HepG2 (cell line): ENCODE results near the gene WDR13. TPM values are rescaled to one million over a fixed set of nuclear protein-coding genes. Genes with fewer than 3 reads are reported as not detected.

Experiments used
- AFF4 ChIP-seq: sonication (generic); formaldehyde crosslinking; IDR thresholded peaks from 2 replicates; pipeline ENCODE4 v1.4.0; 2020; ENCODE audit warnings: missing genetic modification reagents
- AHR ChIP-seq: IDR thresholded peaks from 2 replicates; pipeline ENCODE4 v1.6.1; 2018; ENCODE audit warnings: missing genetic modification reagents, missing compliant biosample characterization
- ARID3A ChIP-seq: IDR thresholded peaks from 2 replicates; pipeline ENCODE4 v1.6.1; 2012; ENCODE audit warnings: low read depth, low read length, improper control_type of control experiment
- ATF2 ChIP-seq: sonication (generic); formaldehyde crosslinking; IDR thresholded peaks from 2 replicates; pipeline ENCODE4 v1.4.0; 2020; ENCODE audit warnings: missing genetic modification reagents
- BHLHE40 ChIP-seq: IDR thresholded peaks from 2 replicates; pipeline ENCODE4 v1.6.1; 2011; ENCODE audit warnings: low read length, improper control_type of control experiment
- CREB1 ChIP-seq, 2 experiments: fragments of 450-650 bp in 1 of 2; IDR thresholded peaks; 2 replicates each; pipeline ENCODE4 v1.6.1; 2016 to 2017; ENCODE audit warnings: control low read depth in 1 of 2, mild to moderate bottlenecking in 1 of 2, missing compliant biosample characterization in 1 of 2, missing genetic modification characterization in 1 of 2
- HNRNPL ChIP-seq: fragments of 200-400 bp; formaldehyde crosslinking; IDR thresholded peaks from 2 replicates; pipeline ENCODE4 v1.6.1; 2017; ENCODE audit warnings: mild to moderate bottlenecking, low read depth, low read length
- MYC ChIP-seq: sonication (generic); formaldehyde crosslinking; IDR thresholded peaks from 2 replicates; pipeline ENCODE4 v1.9.0; 2021; ENCODE audit warnings: missing genetic modification reagents, borderline replicate concordance
- PCBP2 ChIP-seq: fragments of 200-400 bp; formaldehyde crosslinking; optimal IDR thresholded peaks from 2 replicates; pipeline ENCODE3; 2018; ENCODE audit warnings: low read length, low read depth; ENCODE audit not compliant: poor library complexity, severe bottlenecking
- SOX6 ChIP-seq, 2 experiments: fragments of 450-650 bp in 1 of 2; sonication (generic) in 1 of 2; formaldehyde crosslinking in 1 of 2; IDR thresholded peaks; 2 replicates each; pipeline versions ENCODE4 v1.4.0 to v1.6.1; 2017 to 2020; ENCODE audit warnings: antibody characterized with exemption in 1 of 2, mild to moderate bottlenecking in 1 of 2, missing genetic modification reagents in 1 of 2
- TBX2 ChIP-seq: sonication (generic); formaldehyde crosslinking; IDR thresholded peaks from 2 replicates; pipeline ENCODE4 v1.5.0; 2020; ENCODE audit warnings: missing genetic modification reagents, mild to moderate bottlenecking, borderline replicate concordance
- THAP7 ChIP-seq: sonication (generic); formaldehyde crosslinking; IDR thresholded peaks from 2 replicates; pipeline ENCODE4 v1.8.1; 2023; ENCODE audit warnings: mild to moderate bottlenecking, missing genetic modification reagents
- TMF1 ChIP-seq: sonication (generic); formaldehyde crosslinking; IDR thresholded peaks from 2 replicates; pipeline ENCODE4 v1.8.1; 2022; ENCODE audit warnings: low read depth, missing genetic modification reagents
- TOPORS ChIP-seq: sonication (generic); formaldehyde crosslinking; IDR thresholded peaks from 2 replicates; pipeline ENCODE4 v1.8.0; 2023; ENCODE audit warnings: mild to moderate bottlenecking, missing genetic modification reagents
- ZNF605 ChIP-seq: sonication (generic); formaldehyde crosslinking; IDR thresholded peaks from 2 replicates; pipeline ENCODE4 v1.8.0; 2022; ENCODE audit warnings: mild to moderate bottlenecking, missing genetic modification reagents
- ZNF704 ChIP-seq: sonication (generic); formaldehyde crosslinking; IDR thresholded peaks from 2 replicates; pipeline ENCODE4 v1.8.1; 2023; ENCODE audit warnings: mild to moderate bottlenecking, inconsistent platforms, moderate library complexity, missing genetic modification reagents, borderline replicate concordance
- ZNF709 ChIP-seq: sonication (generic); formaldehyde crosslinking; IDR thresholded peaks from 2 replicates; pipeline ENCODE4 v1.5.0; 2020; ENCODE audit warnings: mild to moderate bottlenecking, missing genetic modification reagents
- ZNF713 ChIP-seq: sonication (generic); formaldehyde crosslinking; IDR thresholded peaks from 2 replicates; pipeline ENCODE4 v1.4.0; 2020; ENCODE audit warnings: mild to moderate bottlenecking, missing genetic modification reagents
- ZNF790 ChIP-seq: sonication (generic); formaldehyde crosslinking; IDR thresholded peaks from 2 replicates; pipeline ENCODE4 v1.8.0; 2022; ENCODE audit warnings: missing genetic modification reagents, mild to moderate bottlenecking, borderline replicate concordance
- polyA plus RNA-seq, 8 experiments: library from polyadenylated mRNA; depleted of rRNA in 3 of 8; stranded (reverse) in 7 of 8; unstranded in 1 of 8; fragments of >200 nt; fragmentation: Illumina TruSeq in 4 of 8; extraction: Trizol in 4 of 8; gene quantifications; 2 replicates each; pipeline versions ENCODE4 v1.2.1 to v1.2.3, GENCODE V29; 2011 to 2016; ENCODE audit warnings: low read depth in 4 of 8, missing spikeins in 1 of 8, mixed read lengths in 1 of 8; ENCODE audit not compliant: insufficient read depth in 1 of 8
- total RNA-seq, 5 experiments: library from RNA; depleted of rRNA; stranded (reverse); fragments of >200 nt; fragmentation: Illumina TruSeq; extraction: Trizol; gene quantifications; 2 replicates each; pipeline ENCODE4 v1.2.3, GENCODE V29; 2016; ENCODE audit warnings: low read depth in 1 of 5

Gene WDR13
- total and polyA plus RNA-seq, 2 of the 13 experiments (the other 11 are each of a cell fraction or from before 2014, with no cell fraction given) = 28.7 to 37.1 TPM

- no peak for TF ChIP-seq AFF4
- TF ChIP-seq CREB1 (IDR thresholded peaks at IDR 0.05) = no peak
- TF ChIP-seq CREB1 (CRISPR knock-in tag; IDR thresholded peaks at IDR 0.05) = 0 out of 2 replicates have a peak, but pooled peaks have one; percentile 3
- TF ChIP-seq ZNF790 (CRISPR knock-in tag) = no peak
- TF ChIP-seq AHR (CRISPR knock-in tag) = no peak
- peak; percentile 37; the same call in 1 of the 2 replicates for TF ChIP-seq ARID3A
- 0 out of 2 replicates have a peak, but pooled peaks have one; percentile 35 for TF ChIP-seq HNRNPL
- TF ChIP-seq THAP7 (CRISPR knock-in tag) = peak; percentile 87
- no peak for TF ChIP-seq TOPORS
- TF ChIP-seq ZNF709 = no peak
- no peak for TF ChIP-seq ATF2 (CRISPR knock-in tag)
- no peak for TF ChIP-seq PCBP2
- TF ChIP-seq SOX6 (IDR thresholded peaks at IDR 0.05) = no peak
- no peak for TF ChIP-seq SOX6 (CRISPR knock-in tag; IDR thresholded peaks at IDR 0.05)
- TF ChIP-seq ZNF704 (CRISPR knock-in tag) = no peak
- no peak; the same call in 1 of the 2 replicates for TF ChIP-seq TMF1 (CRISPR knock-in tag)
- TF ChIP-seq ZNF605 (CRISPR knock-in tag) = no peak
- TF ChIP-seq MYC (CRISPR knock-in tag) = peak; percentile 81
- peak; percentile 35; the same call in 1 of the 2 replicates for TF ChIP-seq TBX2 (CRISPR knock-in tag)
- no peak for TF ChIP-seq BHLHE40
- TF ChIP-seq ZNF713 (CRISPR knock-in tag) = no peak
These were observed at the start of gene WDR13 (continued) for GRCh38 chrX:48597353-48598264.
